WERI-Rb-1 (cell line): ENCODE data around the gene CORIN.

ENCODE experiments used
- DNase-seq: peaks from one replicate; pipeline ENCODE4 v3.0.0-alpha.2; 2020
- H3K27ac ChIP-seq: fragments of 250-450 bp; sonication (Bioruptor Pico); 2 replicates; pipeline ENCODE4 v1.5.1; 2020; ENCODE audit warnings: mild to moderate bottlenecking, moderate library complexity
- H3K27me3 ChIP-seq: fragments of 250-450 bp; sonication (Bioruptor Pico); 2 replicates; pipeline ENCODE4 v1.5.1; 2021; ENCODE audit warnings: mild to moderate bottlenecking, low read depth, moderate library complexity; ENCODE audit not compliant: insufficient read depth, severe bottlenecking
- H3K36me3 ChIP-seq: fragments of 250-450 bp; sonication (Bioruptor Pico); 2 replicates; pipeline ENCODE4 v1.5.1; 2020; ENCODE audit warnings: mild to moderate bottlenecking, moderate library complexity
- H3K4me3 ChIP-seq: 2 replicates; pipeline ENCODE4 v1.5.1; 2011; ENCODE audit warnings: low read depth, mild to moderate bottlenecking, control low read depth, low read length
- H3K9me3 ChIP-seq: fragments of 250-450 bp; sonication (Bioruptor Pico); 2 replicates; pipeline ENCODE4 v1.5.1; 2021; ENCODE audit warnings: mild to moderate bottlenecking, moderate library complexity; ENCODE audit not compliant: severe bottlenecking
- TF ChIP-seq, protein P1 (sequence below): IDR thresholded peaks from 2 replicates; pipeline ENCODE4 v1.5.1; 2011; ENCODE audit warnings: low read depth, mild to moderate bottlenecking, control low read depth, inconsistent platforms, low read length

The CORIN gene

DNA sequence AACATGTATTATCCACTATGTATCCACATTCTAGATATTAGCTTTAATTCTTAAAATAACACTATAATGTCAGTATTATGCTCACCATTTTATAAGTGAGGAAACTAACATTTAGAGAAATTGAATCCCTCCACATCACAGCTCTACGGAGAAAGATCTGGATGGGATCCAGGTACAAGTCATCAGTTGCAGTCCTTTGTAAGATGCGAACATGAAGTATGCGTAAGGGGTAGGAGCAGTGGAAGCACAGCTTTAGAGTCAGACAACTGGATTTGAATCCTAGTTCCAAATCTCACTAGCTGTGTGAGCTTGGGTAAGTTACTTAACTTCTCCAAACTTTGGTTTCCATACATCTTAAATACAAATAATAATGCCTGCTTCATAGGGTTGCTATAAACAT, 190.3 kb downstream of the CORIN start:
- DNase-seq, result no peak
- Histone ChIP-seq H3K4me3 (no peak overlapping the region), H3K27ac (no peak overlapping the region), H3K27me3 (no peaks in the 10 kb centered on the region), H3K9me3 (no peaks in the 10 kb centered on the region), H3K36me3 (no peaks in the 10 kb centered on the region)
- TF ChIP-seq, protein P1, sequence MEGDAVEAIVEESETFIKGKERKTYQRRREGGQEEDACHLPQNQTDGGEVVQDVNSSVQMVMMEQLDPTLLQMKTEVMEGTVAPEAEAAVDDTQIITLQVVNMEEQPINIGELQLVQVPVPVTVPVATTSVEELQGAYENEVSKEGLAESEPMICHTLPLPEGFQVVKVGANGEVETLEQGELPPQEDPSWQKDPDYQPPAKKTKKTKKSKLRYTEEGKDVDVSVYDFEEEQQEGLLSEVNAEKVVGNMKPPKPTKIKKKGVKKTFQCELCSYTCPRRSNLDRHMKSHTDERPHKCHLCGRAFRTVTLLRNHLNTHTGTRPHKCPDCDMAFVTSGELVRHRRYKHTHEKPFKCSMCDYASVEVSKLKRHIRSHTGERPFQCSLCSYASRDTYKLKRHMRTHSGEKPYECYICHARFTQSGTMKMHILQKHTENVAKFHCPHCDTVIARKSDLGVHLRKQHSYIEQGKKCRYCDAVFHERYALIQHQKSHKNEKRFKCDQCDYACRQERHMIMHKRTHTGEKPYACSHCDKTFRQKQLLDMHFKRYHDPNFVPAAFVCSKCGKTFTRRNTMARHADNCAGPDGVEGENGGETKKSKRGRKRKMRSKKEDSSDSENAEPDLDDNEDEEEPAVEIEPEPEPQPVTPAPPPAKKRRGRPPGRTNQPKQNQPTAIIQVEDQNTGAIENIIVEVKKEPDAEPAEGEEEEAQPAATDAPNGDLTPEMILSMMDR, result no peak

DNA sequence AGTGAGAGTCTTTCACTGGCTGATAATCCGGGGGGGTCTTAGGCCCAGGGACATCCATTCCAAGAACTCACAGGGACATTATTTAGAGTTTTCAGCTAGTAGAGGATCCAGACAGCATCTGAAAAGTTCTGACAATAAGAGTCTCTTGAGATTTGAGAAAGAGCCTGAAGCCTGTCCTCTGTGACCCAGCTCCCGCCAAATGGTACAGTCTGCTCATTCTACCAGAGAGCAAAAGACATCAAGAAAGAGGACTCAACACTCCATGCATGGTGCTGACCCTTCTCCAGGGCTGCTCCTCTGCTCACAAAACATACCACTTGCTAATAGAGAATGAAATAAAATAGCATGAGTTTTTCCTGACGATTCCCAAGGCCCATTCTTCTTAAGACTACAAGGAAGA, 190.8 kb downstream of the CORIN start:
- Histone ChIP-seq H3K4me3 (no peak overlapping the region), H3K27me3 (no peaks in the 10 kb centered on the region), H3K9me3 (no peaks in the 10 kb centered on the region), H3K27ac (no peak overlapping the region), H3K36me3 (no peaks in the 10 kb centered on the region)
- DNase-seq, result no peak
- TF ChIP-seq, protein P1, result no peak

DNA sequence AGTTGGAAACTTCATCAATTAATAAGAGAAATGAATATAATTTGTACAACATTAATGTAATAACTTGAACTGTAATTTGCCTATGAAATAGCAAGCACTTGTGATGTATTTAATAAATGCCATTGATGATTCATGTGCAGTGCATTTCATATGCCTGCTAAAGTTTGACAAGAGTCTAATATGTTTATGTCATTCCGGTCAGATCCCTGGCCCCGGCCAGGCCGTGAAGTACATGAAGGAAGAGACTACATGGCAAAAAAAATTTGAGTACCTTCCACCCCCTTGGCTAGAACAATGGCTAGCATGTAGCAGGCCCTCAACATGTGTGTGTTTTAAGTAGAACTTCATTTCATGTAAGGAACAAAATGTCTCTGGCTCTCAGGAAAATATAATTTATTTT, 191.5 kb downstream of the CORIN start:
- Histone ChIP-seq H3K9me3 (no peaks in the 10 kb centered on the region), H3K27me3 (no peaks in the 10 kb centered on the region), H3K27ac (no peak overlapping the region), H3K4me3 (no peak overlapping the region), H3K36me3 (no peaks in the 10 kb centered on the region)
- DNase-seq, result no peak
- TF ChIP-seq, protein P1, result no peak

DNA sequence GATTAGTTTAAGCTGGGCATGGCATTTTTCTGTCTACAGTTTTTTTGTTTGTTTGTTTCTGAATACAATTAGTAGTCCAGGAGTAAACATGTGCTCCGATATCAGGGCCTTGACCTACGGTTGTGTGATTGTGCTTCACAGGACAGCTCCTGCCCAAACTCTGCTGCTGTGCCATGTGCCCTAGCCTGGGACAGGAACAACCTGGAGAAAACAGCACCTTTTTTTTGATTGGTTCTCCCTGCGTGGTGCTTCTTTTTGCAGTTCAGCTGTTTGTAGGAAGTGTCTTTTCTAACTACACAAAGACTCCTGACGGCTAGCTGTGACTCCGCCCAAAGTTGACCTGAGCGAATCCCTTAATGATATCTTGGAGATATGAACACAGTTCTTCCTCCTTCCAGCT, 194.0 kb downstream of the CORIN start:
- TF ChIP-seq, protein P1, result no peak
- DNase-seq, result no peak
- Histone ChIP-seq H3K9me3 (no peaks in the 10 kb centered on the region), H3K4me3 (no peak overlapping the region), H3K36me3 (no peaks in the 10 kb centered on the region), H3K27me3 (no peaks in the 10 kb centered on the region), H3K27ac (no peak overlapping the region)

DNA sequence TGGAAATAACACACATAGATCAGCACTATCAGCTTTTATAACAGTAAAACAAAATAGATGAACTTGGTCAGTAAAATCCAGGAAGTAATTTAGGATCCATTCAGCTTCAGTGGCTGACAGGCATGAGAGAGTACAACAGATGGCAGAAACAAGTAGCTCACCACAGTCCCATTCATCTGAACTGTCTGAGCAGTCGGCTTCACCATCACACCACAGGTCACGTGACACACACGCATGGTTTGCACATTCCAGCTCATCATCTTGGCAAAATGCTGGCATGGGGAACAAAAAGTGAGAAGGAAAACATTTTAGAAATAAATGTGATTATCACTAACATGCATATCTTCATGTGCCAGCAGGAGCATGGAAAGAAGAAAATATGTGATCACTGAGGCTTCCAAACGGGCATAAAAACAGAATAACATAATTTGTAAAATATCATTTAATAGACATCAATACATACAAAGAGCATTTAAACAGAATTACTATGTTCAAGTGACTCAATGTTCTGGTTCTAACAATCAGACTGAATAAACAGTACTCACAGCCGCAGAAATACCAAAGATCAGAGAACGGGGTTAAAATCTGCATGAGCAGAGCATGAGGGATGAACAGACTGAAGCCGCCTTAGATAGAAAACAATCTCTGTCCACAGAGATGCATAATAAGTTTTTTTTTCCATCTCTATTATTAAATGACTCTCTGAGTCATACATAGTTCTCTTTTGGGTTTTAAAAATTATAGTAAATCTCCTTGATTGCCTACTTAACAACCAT, 194.7 kb downstream of the CORIN start:
- peak; percentile 61 for DNase-seq
- Histone ChIP-seq H3K9me3 (no peaks in the 10 kb centered on the region), H3K27ac (peak overlapping the region; percentile 15; the same call in 1 of the 2 replicates), H3K4me3 (no peak overlapping the region), H3K36me3 (no peaks in the 10 kb centered on the region), H3K27me3 (no peaks in the 10 kb centered on the region)
- TF ChIP-seq, protein P1, result no peak

DNA sequence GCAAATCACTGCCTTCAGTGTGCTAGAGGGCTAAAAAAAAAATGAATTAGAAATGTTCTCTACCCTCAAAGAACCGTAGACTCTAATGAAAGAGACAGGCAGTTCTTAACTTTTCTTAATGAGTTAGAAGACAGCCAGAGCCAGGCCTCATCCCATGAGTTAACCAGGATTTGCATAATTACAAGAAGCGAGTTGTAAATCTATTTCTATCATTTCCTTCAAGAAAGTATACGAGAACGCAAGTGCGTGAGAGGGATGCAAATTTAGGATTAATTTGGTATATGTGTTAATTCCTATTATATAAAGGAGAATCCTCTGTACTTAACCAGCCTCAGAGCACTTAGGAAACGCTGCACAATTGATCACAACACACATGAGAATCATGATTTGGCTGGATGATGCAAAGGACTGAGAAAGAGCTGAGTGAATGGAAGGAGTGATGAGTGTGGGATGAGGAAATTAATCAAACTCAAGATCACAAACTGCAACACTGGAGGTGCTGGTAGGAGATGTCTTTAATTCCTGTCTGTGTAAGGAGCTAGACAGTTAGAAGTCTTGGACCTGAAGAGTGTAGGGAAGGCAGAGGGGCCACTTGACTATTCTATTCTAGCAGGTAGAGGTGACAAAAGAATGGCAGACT, 195.6 kb downstream of the CORIN start:
- H3K27ac ChIP-seq, result peak overlapping the region; percentile 15; the same call in 1 of the 2 replicates
- H3K9me3 ChIP-seq, result no peaks in the 10 kb centered on the region
- no peak for DNase-seq
- H3K36me3 ChIP-seq, result no peaks in the 10 kb centered on the region
- TF ChIP-seq, protein P1, result no peak
- H3K27me3 ChIP-seq, result no peaks in the 10 kb centered on the region
- H3K4me3 ChIP-seq, result no peak overlapping the region
